Urinary bladder (tissue), 4 donors: ENCODE measurements around the gene SV2C. TPM values are rescaled to one million over a fixed set of nuclear protein-coding genes. Genes with fewer than 3 reads are reported as not detected.
A peak's percentile ranks its signal among the peaks of the same experiment; 100 is the strongest.
"Not testable (repeated sequence)": the region's sequence is repeated elsewhere in the genome, so short reads cannot be mapped to it uniquely, and the experiment has no call there.

Source experiments
- DNase-seq: peaks from one replicate; pipeline ENCODE4 v3.0.0-alpha.2; 2015; ENCODE audit errors: extremely low spot score
- H3K27ac ChIP-seq: one replicate; pipeline ENCODE4 v1.5.1; 2013; ENCODE audit warnings: low read depth, mild to moderate bottlenecking, moderate library complexity
- H3K36me3 ChIP-seq: one replicate; pipeline ENCODE4 v1.6.1; 2013; ENCODE audit warnings: mild to moderate bottlenecking, moderate library complexity; ENCODE audit not compliant: insufficient read depth
- H3K4me1 ChIP-seq: one replicate; pipeline ENCODE4 v1.6.1; 2013; ENCODE audit warnings: mild to moderate bottlenecking, moderate library complexity; ENCODE audit not compliant: insufficient read depth
- H3K4me3 ChIP-seq: one replicate; pipeline ENCODE4 v1.5.1; 2013; ENCODE audit warnings: low read depth, low read length
- WGBS: extraction: QIAGEN DNeasy Blood & Tissue Kit; methylation state at CpG from one replicate; pipeline ENCODE4 v1.1.7; 2013; 5-methylcytosine and 5-hydroxymethylcytosine counted together
- polyA plus RNA-seq: library from polyadenylated mRNA; stranded (reverse); fragments of 200-250 nt; gene quantifications from one replicate; pipeline ENCODE4 v1.2.3, GENCODE V29; 2013
- total RNA-seq: library from RNA; depleted of rRNA; stranded (reverse); fragments of >200 nt; gene quantifications from one replicate; pipeline ENCODE4 v1.2.3, GENCODE V29; 2014
- donor health status: healthy with polysubstance abuse.
- donor health status: healthy.

Gene SV2C
- total and polyA plus RNA-seq, 2 donors: 0.56 to 2.1 TPM

- Histone ChIP-seq H3K4me1 (no peaks in the 10 kb centered on the region), H3K27ac (no peak overlapping the region), H3K36me3 (no peaks in the 10 kb centered on the region), H3K4me3 (no peak overlapping the region)
- no peak for DNase-seq
- WGBS: 63% methylated on average over 7 of the region's 7 CpGs
Measured at GRCh38 chr5:76303921-76304320, 220.7 kb downstream of the SV2C start.

GRCh38 chr5:76305269-76305668, 222.1 kb downstream of the SV2C start:
- 62% methylated on average over 2 of the region's 2 CpGs for WGBS
- Histone ChIP-seq H3K4me3 (no peak overlapping the region), H3K27ac (no peak overlapping the region), H3K4me1 (no peaks in the 10 kb centered on the region), H3K36me3 (no peaks in the 10 kb centered on the region)
- DNase-seq: no peak

- Histone ChIP-seq H3K27ac (no peak overlapping the region), H3K4me1 (no peaks in the 10 kb centered on the region), H3K36me3 (no peaks in the 10 kb centered on the region), H3K4me3 (no peak overlapping the region)
- DNase-seq: no peak
- WGBS: 86% methylated on average over 1 of the region's 1 CpG
Measured at GRCh38 chr5:76305775-76306174, 222.6 kb downstream of the SV2C start.

- H3K4me3 ChIP-seq: no peak overlapping the region
Measured at GRCh38 chr5:76310208-76310607, 227.0 kb downstream of the SV2C start.

GRCh38 chr5:76312783-76313182, 229.6 kb downstream of the SV2C start:
- no peaks in the 10 kb centered on the region for H3K36me3 ChIP-seq
- no peak for DNase-seq
- no peak overlapping the region for H3K27ac ChIP-seq
- H3K4me1 ChIP-seq: no peaks in the 10 kb centered on the region
- 71% methylated on average over 4 of the region's 4 CpGs for WGBS
- no peak overlapping the region for H3K4me3 ChIP-seq

More at GRCh38 chr5:76310208-76310607, 227.0 kb downstream of the SV2C start:
- no peak for DNase-seq
- H3K27ac ChIP-seq: no peak overlapping the region
- H3K4me1 ChIP-seq: no peaks in the 10 kb centered on the region
- no peaks in the 10 kb centered on the region for H3K36me3 ChIP-seq
- WGBS: 79% methylated on average over 1 of the region's 1 CpG

GRCh38 chr5:76314643-76315042, 231.5 kb downstream of the SV2C start:
- no peaks in the 10 kb centered on the region for H3K36me3 ChIP-seq
- WGBS: 80% methylated on average over 2 of the region's 2 CpGs

GRCh38 chr5:76319673-76320072, 236.5 kb downstream of the SV2C start:
- no peak overlapping the region for H3K4me3 ChIP-seq
- 26% methylated on average over 7 of the region's 7 CpGs for WGBS
- H3K4me1 ChIP-seq: no peaks in the 10 kb centered on the region
- H3K36me3 ChIP-seq: no peaks in the 10 kb centered on the region
- H3K27ac ChIP-seq: no peak overlapping the region
- DNase-seq: no peak

More at GRCh38 chr5:76314643-76315042, 231.5 kb downstream of the SV2C start:
- Histone ChIP-seq H3K4me1 (no peaks in the 10 kb centered on the region), H3K4me3 (no peak overlapping the region), H3K27ac (no peak overlapping the region)
- no peak for DNase-seq

- H3K27ac ChIP-seq, DNase-seq, H3K36me3 ChIP-seq, H3K4me3 ChIP-seq, H3K4me1 ChIP-seq: not testable (repeated sequence)
- 96% methylated on average over 1 of the region's 1 CpG for WGBS
Measured at GRCh38 chr5:76323494-76323893, 240.3 kb downstream of the SV2C start.

GRCh38 chr5:76325326-76325725, 242.1 kb downstream of the SV2C start:
- WGBS: 51% methylated on average over 7 of the region's 7 CpGs
- no peaks in the 10 kb centered on the region for H3K36me3 ChIP-seq
- H3K4me3 ChIP-seq: no peak overlapping the region
- no peaks in the 10 kb centered on the region for H3K4me1 ChIP-seq
- no peak for DNase-seq
- H3K27ac ChIP-seq: no peak overlapping the region

- Histone ChIP-seq H3K36me3 (no peaks in the 10 kb centered on the region), H3K27ac (no peak overlapping the region), H3K4me1 (no peaks in the 10 kb centered on the region), H3K4me3 (no peak overlapping the region)
- DNase-seq: no peak
- WGBS: 45% methylated on average over 3 of the region's 3 CpGs
Measured at GRCh38 chr5:76325876-76326491, 242.8 kb downstream of the SV2C start.

- WGBS: 27% methylated on average over 10 of the region's 10 CpGs
- no peak overlapping the region for H3K4me3 ChIP-seq
- H3K4me1 ChIP-seq: no peaks in the 10 kb centered on the region
- H3K36me3 ChIP-seq: no peaks in the 10 kb centered on the region
- H3K27ac ChIP-seq: peak overlapping the region; percentile 6
- no peak for DNase-seq
Measured at GRCh38 chr5:76326577-76327302, 243.6 kb downstream of the SV2C start.

- Histone ChIP-seq H3K4me3 (no peak overlapping the region), H3K27ac (no peak overlapping the region), H3K36me3 (no peaks in the 10 kb centered on the region), H3K4me1 (no peaks in the 10 kb centered on the region)
- no peak for DNase-seq
Measured at GRCh38 chr5:76329346-76329745, 246.2 kb downstream of the SV2C start.

- Histone ChIP-seq H3K36me3 (no peaks in the 10 kb centered on the region), H3K4me1 (no peaks in the 10 kb centered on the region), H3K27ac (no peak overlapping the region), H3K4me3 (no peak overlapping the region)
- 71% methylated on average over 4 of the region's 4 CpGs for WGBS
- DNase-seq: no peak
Measured at GRCh38 chr5:76331126-76331525, 247.9 kb downstream of the SV2C start.

- WGBS: 85% methylated on average over 4 of the region's 4 CpGs
- Histone ChIP-seq H3K36me3 (no peaks in the 10 kb centered on the region), H3K4me1 (no peaks in the 10 kb centered on the region), H3K27ac (no peak overlapping the region), H3K4me3 (no peak overlapping the region)
- DNase-seq: no peak
Measured at GRCh38 chr5:76332102-76332501, 248.9 kb downstream of the SV2C start.
